HL-60 (cell line): ENCODE data around the gene EIF4E2.

Experiments
- DNase-seq, 2 experiments: peaks; one replicate each; pipeline ENCODE4 v3.0.0-alpha.2; 2010 to 2020; ENCODE audit warnings: low read depth in 1 of 2, low spot score in 1 of 2
- H3K27ac ChIP-seq: fragments of 250-450 bp; sonication (Bioruptor Pico); replicated peaks from 2 replicates; pipeline ENCODE4 v1.5.1; 2020; ENCODE audit warnings: mild to moderate bottlenecking, moderate library complexity
- H3K27me3 ChIP-seq: fragments of 250-450 bp; sonication (Bioruptor Pico); 2 replicates; pipeline ENCODE4 v1.5.1; 2021; ENCODE audit warnings: mild to moderate bottlenecking, moderate library complexity; ENCODE audit not compliant: insufficient read depth, poor library complexity, severe bottlenecking
- H3K4me3 ChIP-seq: replicated peaks from 2 replicates; pipeline ENCODE4 v1.5.1; 2011; ENCODE audit warnings: mild to moderate bottlenecking, control low read depth, low read length; ENCODE audit not compliant: insufficient read depth
- CTCF ChIP-seq: IDR thresholded peaks from one replicate; pipeline ENCODE4 v1.5.1; 2011; ENCODE audit warnings: low read length, control low read depth, inconsistent platforms; ENCODE audit not compliant: insufficient read depth
- GABPA ChIP-seq: IDR thresholded peaks from 2 replicates; pipeline ENCODE4 v1.6.1; 2012; ENCODE audit warnings: low read depth
- POLR2AphosphoS5 ChIP-seq: IDR thresholded peaks from 2 replicates; pipeline ENCODE4 v1.6.1; 2012; ENCODE audit warnings: low read depth
- REST ChIP-seq: IDR thresholded peaks from 2 replicates; pipeline ENCODE4 v1.6.1; 2012; ENCODE audit warnings: low read depth; ENCODE audit not compliant: insufficient replicate concordance
- SPI1 ChIP-seq: IDR thresholded peaks from 2 replicates; pipeline ENCODE4 v1.6.1; 2012; ENCODE audit warnings: low read depth, mild to moderate bottlenecking, borderline replicate concordance

Gene EIF4E2

GRCh38 chr2:232607011-232607410, 56.5 kb downstream of the EIF4E2 start:
- no peaks in the 10 kb centered on the region for H3K27me3 ChIP-seq
- TF ChIP-seq POLR2AphosphoS5 (no peak), GABPA (no peak), REST (no peak), SPI1 (no peak), CTCF (no peak)

DNA sequence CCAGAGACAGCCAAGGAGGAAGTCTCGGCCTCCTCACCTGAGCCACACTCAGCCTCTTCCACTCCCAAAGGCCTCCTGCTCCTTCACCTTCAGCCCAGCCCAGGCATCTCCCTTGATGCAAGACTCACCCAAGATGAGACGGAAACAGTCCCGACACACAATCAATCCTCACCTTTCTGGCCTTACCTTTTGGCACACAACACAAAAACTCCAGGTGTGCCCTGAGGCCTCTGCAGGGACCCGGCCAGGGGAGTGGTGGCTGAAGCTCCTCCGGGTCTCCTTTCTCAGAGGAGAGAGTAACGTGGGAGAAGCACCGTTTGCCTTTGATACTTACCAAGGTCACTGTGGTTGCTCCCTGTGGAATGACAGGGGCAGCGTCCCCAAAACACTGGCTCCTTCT, 59.1 kb downstream of the EIF4E2 start:
- no peak for TF ChIP-seq REST
- no peak for TF ChIP-seq POLR2AphosphoS5
- TF ChIP-seq CTCF = no peak
- no peak for TF ChIP-seq SPI1
- no peak for TF ChIP-seq GABPA
- Histone ChIP-seq H3K4me3 (no peak overlapping the region), H3K27ac (no peak overlapping the region), H3K27me3 (no peaks in the 10 kb centered on the region)
- no peak for DNase-seq

More at GRCh38 chr2:232607011-232607410, 56.5 kb downstream of the EIF4E2 start:
- Histone ChIP-seq H3K27ac (no peak overlapping the region), H3K4me3 (no peak overlapping the region)
- no peak for DNase-seq

DNA sequence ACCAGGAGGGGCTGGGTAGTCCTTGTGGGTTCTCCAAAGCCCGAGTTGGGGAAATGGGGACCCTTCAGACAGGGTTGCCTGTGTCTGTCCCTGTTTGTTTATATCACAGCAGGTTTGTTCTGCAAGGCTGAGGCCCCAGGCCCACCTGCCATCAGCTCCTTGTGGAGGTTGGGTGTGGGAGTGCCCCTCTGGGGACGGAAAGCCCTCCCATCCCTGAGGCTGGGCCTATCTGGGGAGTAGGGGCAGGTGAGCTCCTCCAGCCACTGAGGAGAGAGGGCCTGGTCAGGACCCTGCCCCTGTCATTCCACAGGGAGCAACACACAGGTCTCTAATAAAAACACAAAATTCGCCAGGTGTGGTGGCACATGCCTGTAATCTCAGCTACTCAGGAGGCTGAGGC, 59.6 kb downstream of the EIF4E2 start:
- DNase-seq = no peak
- TF ChIP-seq GABPA (no peak), SPI1 (no peak), POLR2AphosphoS5 (no peak), CTCF (no peak), REST (no peak)
- Histone ChIP-seq H3K27me3 (no peaks in the 10 kb centered on the region), H3K4me3 (no peak overlapping the region), H3K27ac (no peak overlapping the region)
